Liver (tissue), 3 donors: Measurements from ENCODE around the gene ARID4B.

Source experiments
- EGR1 ChIP-seq, 2 donors: IDR thresholded peaks; 2 replicates each; pipeline ENCODE4 v1.6.1; 2016 to 2018; ENCODE audit warnings: antibody characterized with exemption in 2 of 2, low read depth in 2 of 2
- GABPA ChIP-seq, 2 donors: IDR thresholded peaks in 1 of 2; conservative IDR thresholded peaks in 1 of 2; 2 replicates each; pipeline ENCODE4 v1.6.1; 2016; ENCODE audit warnings: antibody characterized with exemption in 2 of 2, mild to moderate bottlenecking in 1 of 2, moderate library complexity in 1 of 2
- HNF4A ChIP-seq, 2 donors: conservative IDR thresholded peaks; 2 replicates each; pipeline ENCODE4 v1.6.1; 2016; ENCODE audit warnings: antibody characterized with exemption in 2 of 2, mild to moderate bottlenecking in 2 of 2
- HNF4G ChIP-seq: IDR thresholded peaks from 2 replicates; pipeline ENCODE4 v1.6.1; 2016; ENCODE audit warnings: antibody characterized with exemption
- JUND ChIP-seq, 2 donors: IDR thresholded peaks; 2 replicates each; pipeline ENCODE4 v1.6.1; 2016; ENCODE audit warnings: antibody characterized with exemption in 2 of 2
- NR2F2 ChIP-seq: IDR thresholded peaks from 2 replicates; pipeline ENCODE4 v1.6.1; 2016; ENCODE audit warnings: antibody characterized with exemption
- RAD21 ChIP-seq, 2 donors: IDR thresholded peaks; 2 replicates each; pipeline ENCODE4 v1.6.1; 2016; ENCODE audit warnings: antibody characterized with exemption in 2 of 2, mild to moderate bottlenecking in 2 of 2
- RXRA ChIP-seq, 2 donors: IDR thresholded peaks; 2 replicates each; pipeline ENCODE4 v1.6.1; 2017 to 2018; ENCODE audit warnings: antibody characterized with exemption in 2 of 2, mild to moderate bottlenecking in 1 of 2
- SP1 ChIP-seq: IDR thresholded peaks from 2 replicates; pipeline ENCODE4 v1.6.1; 2018; ENCODE audit warnings: antibody characterized with exemption, mild to moderate bottlenecking
- YY1 ChIP-seq: IDR thresholded peaks from 2 replicates; pipeline ENCODE4 v1.6.1; 2016; ENCODE audit warnings: antibody characterized with exemption, mild to moderate bottlenecking
- TF ChIP-seq, protein P1 (sequence below): fragments of 150-350 bp; IDR thresholded peaks from 2 replicates; pipeline ENCODE4 v1.5.1; 2017; ENCODE audit warnings: improper control_type of control experiment, low read depth, low read length; ENCODE audit not compliant: missing input control
- TF ChIP-seq, protein P2 (sequence below): IDR thresholded peaks from 2 replicates; pipeline ENCODE4 v1.6.1; 2016; ENCODE audit warnings: antibody characterized with exemption, mild to moderate bottlenecking
- TF ChIP-seq, protein P3 (sequence below): IDR thresholded peaks from 2 replicates; pipeline ENCODE4 v1.6.1; 2016; ENCODE audit warnings: antibody characterized with exemption
- TF ChIP-seq, protein P4 (sequence below): IDR thresholded peaks from 2 replicates; pipeline ENCODE4 v1.6.1; 2016; ENCODE audit warnings: antibody characterized with exemption
- donor health status: healthy.
- donor health status: healthy.

DNA sequence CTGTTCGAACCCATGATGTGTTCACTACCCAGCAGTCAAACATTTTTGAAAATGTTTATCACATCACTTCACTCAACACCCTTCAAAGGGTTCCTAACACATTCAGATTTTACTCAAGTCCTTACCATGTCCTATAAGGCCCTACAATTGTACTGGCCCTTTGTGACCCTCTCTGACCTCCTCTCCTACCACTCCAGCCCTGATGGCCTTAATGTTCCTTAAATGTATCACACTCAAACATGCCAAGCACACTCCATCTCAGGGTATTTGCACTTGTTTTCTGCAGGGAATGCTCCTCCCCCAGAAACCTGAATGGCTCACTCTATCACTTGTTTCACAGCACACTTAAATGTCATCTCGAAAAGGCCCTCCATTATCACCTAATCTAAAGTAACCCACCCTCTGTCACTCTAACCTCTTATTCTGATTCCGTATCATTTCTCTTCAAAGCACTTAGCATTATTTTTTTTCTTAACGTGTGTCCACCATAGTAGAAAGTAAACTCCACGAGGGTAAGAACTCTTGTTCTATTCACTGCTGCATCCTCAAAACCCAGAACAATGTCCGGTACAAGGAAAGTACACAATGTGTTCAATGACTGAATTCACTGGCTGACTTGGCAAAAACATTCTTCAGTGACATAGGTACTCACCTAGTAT lies 7.3 kb downstream of the ARID4B start:
- TF ChIP-seq GABPA (IDR thresholded peaks at IDR 0.05 in 1 of 2, conservative IDR thresholded peaks at IDR 0.05 in 1 of 2) (no peak), RAD21 (IDR thresholded peaks at IDR 0.05) (no peak), RXRA (IDR thresholded peaks at IDR 0.05) (no peak), JUND (IDR thresholded peaks at IDR 0.05) (no peak), SP1 (no peak), NR2F2 (no peak), YY1 (no peak), HNF4A (conservative IDR thresholded peaks at IDR 0.05) (no peak), EGR1 (IDR thresholded peaks at IDR 0.05; ENCODE audit: low read depth in 2 of 2) (no peak), HNF4G (no peak)
- TF ChIP-seq, protein P1, sequence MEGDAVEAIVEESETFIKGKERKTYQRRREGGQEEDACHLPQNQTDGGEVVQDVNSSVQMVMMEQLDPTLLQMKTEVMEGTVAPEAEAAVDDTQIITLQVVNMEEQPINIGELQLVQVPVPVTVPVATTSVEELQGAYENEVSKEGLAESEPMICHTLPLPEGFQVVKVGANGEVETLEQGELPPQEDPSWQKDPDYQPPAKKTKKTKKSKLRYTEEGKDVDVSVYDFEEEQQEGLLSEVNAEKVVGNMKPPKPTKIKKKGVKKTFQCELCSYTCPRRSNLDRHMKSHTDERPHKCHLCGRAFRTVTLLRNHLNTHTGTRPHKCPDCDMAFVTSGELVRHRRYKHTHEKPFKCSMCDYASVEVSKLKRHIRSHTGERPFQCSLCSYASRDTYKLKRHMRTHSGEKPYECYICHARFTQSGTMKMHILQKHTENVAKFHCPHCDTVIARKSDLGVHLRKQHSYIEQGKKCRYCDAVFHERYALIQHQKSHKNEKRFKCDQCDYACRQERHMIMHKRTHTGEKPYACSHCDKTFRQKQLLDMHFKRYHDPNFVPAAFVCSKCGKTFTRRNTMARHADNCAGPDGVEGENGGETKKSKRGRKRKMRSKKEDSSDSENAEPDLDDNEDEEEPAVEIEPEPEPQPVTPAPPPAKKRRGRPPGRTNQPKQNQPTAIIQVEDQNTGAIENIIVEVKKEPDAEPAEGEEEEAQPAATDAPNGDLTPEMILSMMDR, result no peak
- TF ChIP-seq, protein P2, sequence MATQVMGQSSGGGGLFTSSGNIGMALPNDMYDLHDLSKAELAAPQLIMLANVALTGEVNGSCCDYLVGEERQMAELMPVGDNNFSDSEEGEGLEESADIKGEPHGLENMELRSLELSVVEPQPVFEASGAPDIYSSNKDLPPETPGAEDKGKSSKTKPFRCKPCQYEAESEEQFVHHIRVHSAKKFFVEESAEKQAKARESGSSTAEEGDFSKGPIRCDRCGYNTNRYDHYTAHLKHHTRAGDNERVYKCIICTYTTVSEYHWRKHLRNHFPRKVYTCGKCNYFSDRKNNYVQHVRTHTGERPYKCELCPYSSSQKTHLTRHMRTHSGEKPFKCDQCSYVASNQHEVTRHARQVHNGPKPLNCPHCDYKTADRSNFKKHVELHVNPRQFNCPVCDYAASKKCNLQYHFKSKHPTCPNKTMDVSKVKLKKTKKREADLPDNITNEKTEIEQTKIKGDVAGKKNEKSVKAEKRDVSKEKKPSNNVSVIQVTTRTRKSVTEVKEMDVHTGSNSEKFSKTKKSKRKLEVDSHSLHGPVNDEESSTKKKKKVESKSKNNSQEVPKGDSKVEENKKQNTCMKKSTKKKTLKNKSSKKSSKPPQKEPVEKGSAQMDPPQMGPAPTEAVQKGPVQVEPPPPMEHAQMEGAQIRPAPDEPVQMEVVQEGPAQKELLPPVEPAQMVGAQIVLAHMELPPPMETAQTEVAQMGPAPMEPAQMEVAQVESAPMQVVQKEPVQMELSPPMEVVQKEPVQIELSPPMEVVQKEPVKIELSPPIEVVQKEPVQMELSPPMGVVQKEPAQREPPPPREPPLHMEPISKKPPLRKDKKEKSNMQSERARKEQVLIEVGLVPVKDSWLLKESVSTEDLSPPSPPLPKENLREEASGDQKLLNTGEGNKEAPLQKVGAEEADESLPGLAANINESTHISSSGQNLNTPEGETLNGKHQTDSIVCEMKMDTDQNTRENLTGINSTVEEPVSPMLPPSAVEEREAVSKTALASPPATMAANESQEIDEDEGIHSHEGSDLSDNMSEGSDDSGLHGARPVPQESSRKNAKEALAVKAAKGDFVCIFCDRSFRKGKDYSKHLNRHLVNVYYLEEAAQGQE, result no peak
- TF ChIP-seq, protein P3, sequence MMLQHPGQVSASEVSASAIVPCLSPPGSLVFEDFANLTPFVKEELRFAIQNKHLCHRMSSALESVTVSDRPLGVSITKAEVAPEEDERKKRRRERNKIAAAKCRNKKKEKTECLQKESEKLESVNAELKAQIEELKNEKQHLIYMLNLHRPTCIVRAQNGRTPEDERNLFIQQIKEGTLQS, result no peak
- TF ChIP-seq, protein P4, sequence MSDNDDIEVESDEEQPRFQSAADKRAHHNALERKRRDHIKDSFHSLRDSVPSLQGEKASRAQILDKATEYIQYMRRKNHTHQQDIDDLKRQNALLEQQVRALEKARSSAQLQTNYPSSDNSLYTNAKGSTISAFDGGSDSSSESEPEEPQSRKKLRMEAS, result no peak
